Measurements from ENCODE around the gene MYCBP. TPM values are rescaled to one million over a fixed set of nuclear protein-coding genes. Genes with fewer than 3 reads are reported as not detected.
A peak's percentile ranks its signal among the peaks of the same experiment; 100 is the strongest.

The MYCBP gene
- total RNA-seq, 1 experiment from 2014 or later, result 17.4 TPM

DNA sequence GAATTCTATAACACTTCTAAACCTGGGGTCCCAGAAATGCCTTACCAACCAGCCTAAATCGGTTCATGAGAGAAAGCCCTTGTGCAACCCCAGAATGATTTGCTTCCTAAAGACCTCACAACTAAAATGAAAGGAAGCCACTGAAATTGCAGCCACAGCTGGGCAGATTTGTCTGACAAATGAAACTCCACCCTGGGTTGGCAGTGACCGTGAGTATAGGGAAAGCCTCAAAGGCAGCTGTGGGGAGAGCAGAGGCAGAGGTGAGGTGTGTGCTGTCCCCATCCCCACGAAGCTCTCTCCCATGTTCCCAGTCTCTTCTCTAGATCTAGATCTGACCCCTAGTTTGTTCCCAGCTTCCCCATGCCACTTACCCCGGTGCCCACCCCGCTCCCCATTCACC lies 45.4 kb upstream of the MYCBP start:
- no peaks in the 10 kb centered on the region for H3K27me3 ChIP-seq (ENCODE audit: control insufficient read depth, insufficient read depth, low read length)
- ChIA-PET POLR2A (no interaction called here), CTCF (no interaction called here)
- no peak for DNase-seq (ENCODE audit: low read depth, low spot score)
- no TSS peak for BruUV-seq (replicated peaks)
- in situ Hi-C loops (cut with HindIII; ENCODE audit: low pct_unique_long_range_greater_than_20kb, low sequenced_read_pairs), result no loop called here
- H3K27ac ChIP-seq (ENCODE audit: low read length), result no peak overlapping the region
- no peaks in the 10 kb centered on the region for H3K4me1 ChIP-seq (ENCODE audit: control insufficient read depth, insufficient read depth, low read length)
- H3K9me3 ChIP-seq (ENCODE audit: control insufficient read depth, insufficient read depth, low read depth, low read length), result no peaks in the 10 kb centered on the region
- TF ChIP-seq, protein P1, sequence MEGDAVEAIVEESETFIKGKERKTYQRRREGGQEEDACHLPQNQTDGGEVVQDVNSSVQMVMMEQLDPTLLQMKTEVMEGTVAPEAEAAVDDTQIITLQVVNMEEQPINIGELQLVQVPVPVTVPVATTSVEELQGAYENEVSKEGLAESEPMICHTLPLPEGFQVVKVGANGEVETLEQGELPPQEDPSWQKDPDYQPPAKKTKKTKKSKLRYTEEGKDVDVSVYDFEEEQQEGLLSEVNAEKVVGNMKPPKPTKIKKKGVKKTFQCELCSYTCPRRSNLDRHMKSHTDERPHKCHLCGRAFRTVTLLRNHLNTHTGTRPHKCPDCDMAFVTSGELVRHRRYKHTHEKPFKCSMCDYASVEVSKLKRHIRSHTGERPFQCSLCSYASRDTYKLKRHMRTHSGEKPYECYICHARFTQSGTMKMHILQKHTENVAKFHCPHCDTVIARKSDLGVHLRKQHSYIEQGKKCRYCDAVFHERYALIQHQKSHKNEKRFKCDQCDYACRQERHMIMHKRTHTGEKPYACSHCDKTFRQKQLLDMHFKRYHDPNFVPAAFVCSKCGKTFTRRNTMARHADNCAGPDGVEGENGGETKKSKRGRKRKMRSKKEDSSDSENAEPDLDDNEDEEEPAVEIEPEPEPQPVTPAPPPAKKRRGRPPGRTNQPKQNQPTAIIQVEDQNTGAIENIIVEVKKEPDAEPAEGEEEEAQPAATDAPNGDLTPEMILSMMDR (IDR thresholded peaks at IDR 0.05), result no peak
- TF ChIP-seq, protein P2, sequence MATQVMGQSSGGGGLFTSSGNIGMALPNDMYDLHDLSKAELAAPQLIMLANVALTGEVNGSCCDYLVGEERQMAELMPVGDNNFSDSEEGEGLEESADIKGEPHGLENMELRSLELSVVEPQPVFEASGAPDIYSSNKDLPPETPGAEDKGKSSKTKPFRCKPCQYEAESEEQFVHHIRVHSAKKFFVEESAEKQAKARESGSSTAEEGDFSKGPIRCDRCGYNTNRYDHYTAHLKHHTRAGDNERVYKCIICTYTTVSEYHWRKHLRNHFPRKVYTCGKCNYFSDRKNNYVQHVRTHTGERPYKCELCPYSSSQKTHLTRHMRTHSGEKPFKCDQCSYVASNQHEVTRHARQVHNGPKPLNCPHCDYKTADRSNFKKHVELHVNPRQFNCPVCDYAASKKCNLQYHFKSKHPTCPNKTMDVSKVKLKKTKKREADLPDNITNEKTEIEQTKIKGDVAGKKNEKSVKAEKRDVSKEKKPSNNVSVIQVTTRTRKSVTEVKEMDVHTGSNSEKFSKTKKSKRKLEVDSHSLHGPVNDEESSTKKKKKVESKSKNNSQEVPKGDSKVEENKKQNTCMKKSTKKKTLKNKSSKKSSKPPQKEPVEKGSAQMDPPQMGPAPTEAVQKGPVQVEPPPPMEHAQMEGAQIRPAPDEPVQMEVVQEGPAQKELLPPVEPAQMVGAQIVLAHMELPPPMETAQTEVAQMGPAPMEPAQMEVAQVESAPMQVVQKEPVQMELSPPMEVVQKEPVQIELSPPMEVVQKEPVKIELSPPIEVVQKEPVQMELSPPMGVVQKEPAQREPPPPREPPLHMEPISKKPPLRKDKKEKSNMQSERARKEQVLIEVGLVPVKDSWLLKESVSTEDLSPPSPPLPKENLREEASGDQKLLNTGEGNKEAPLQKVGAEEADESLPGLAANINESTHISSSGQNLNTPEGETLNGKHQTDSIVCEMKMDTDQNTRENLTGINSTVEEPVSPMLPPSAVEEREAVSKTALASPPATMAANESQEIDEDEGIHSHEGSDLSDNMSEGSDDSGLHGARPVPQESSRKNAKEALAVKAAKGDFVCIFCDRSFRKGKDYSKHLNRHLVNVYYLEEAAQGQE (IDR thresholded peaks at IDR 0.05; ENCODE audit: insufficient read depth in 1 of 2, low read depth in 2 of 2, low read length in 1 of 2), result no peak
- peak; percentile 67 for ATAC-seq
- no peak overlapping the region for H3K4me3 ChIP-seq (ENCODE audit: low read depth in 2 of 2, low read length in 2 of 2)
- intact Hi-C loops (cut with micrococcal nuclease; ENCODE audit: unreplicated experiment), result no loop called here
- H3K36me3 ChIP-seq (ENCODE audit: control insufficient read depth, insufficient read depth, low read length), result no peaks in the 10 kb centered on the region

DNA sequence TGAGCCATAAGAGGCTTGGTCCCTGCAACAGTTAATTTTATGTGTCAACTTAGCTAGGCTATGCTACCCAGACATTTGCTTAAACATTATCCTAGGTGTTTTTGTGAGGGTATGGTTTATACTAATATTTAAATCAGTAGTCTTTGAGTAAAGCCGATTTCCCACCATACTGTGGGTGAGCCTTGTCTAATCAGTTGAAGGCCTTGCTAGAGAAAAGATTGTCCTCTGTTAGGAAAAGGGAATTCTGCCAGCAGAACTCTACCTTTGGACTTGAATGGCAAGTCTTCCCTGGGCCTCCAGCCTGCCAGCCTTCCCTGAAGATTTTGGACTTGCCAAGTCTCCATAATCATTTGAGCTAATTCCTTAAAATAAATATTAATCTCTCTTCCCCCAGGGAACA lies 44.6 kb upstream of the MYCBP start:
- Histone ChIP-seq H3K36me3 (ENCODE audit: control insufficient read depth, insufficient read depth, low read length) (no peaks in the 10 kb centered on the region), H3K9me3 (ENCODE audit: control insufficient read depth, insufficient read depth, low read depth, low read length) (no peaks in the 10 kb centered on the region), H3K27me3 (ENCODE audit: control insufficient read depth, insufficient read depth, low read length) (no peaks in the 10 kb centered on the region), H3K27ac (ENCODE audit: low read length) (no peak overlapping the region), H3K4me1 (ENCODE audit: control insufficient read depth, insufficient read depth, low read length) (no peaks in the 10 kb centered on the region), H3K4me3 (ENCODE audit: low read depth in 2 of 2, low read length in 2 of 2) (no peak overlapping the region)
- ChIA-PET CTCF (no interaction called here), POLR2A (no interaction called here)
- no TSS peak for BruUV-seq (replicated peaks)
- DNase-seq (ENCODE audit: low read depth, low spot score) (no peak), ATAC-seq (no peak)
- in situ Hi-C loops (cut with HindIII; ENCODE audit: low pct_unique_long_range_greater_than_20kb, low sequenced_read_pairs), result no loop called here
- intact Hi-C loops (cut with micrococcal nuclease; ENCODE audit: unreplicated experiment), result no loop called here
- TF ChIP-seq, protein P2 (IDR thresholded peaks at IDR 0.05; ENCODE audit: insufficient read depth in 1 of 2, low read depth in 2 of 2, low read length in 1 of 2), result no peak
- TF ChIP-seq POLR2AphosphoS5 (IDR thresholded peaks at IDR 0.05; ENCODE audit: low read depth, low read length) (no peak), TCF7L2 (IDR thresholded peaks at IDR 0.05; ENCODE audit: low read depth, low read length) (no peak), SIN3A (IDR thresholded peaks at IDR 0.05; ENCODE audit: borderline replicate concordance, insufficient read depth, low read depth, low read length) (no peak)
- TF ChIP-seq, protein P1 (IDR thresholded peaks at IDR 0.05), result no peak
